GM18861 (cell line): ENCODE measurements around the gene PCNX3.

Experiments
- ATAC-seq: cut with Tn5 transposase; IDR thresholded peaks from one replicate; pipeline ENCODE4 v1.9.1; 2021; ENCODE audit not compliant: unreplicated experiment

Gene PCNX3

DNA sequence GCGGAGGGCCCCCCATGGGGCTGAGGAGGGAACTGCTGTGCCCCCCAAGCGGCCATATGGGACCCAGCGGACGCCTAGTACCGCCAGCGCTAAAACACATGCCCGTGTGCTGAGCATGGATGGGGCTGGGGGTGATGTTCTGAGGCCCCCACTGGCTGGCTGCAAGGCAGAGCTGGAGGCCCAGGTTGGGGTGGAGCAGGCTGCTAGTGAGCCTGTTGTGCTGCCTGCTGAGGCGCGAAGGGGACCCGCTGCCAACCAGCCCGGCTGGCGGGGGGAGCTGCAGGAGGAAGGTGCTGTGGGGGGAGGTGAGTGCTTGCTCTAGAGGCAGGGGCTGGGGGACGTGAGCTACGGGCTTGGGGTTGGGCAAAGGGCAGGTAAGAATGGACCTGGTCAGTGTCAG is 3.2 kb downstream of the PCNX3 start:
- ATAC-seq = no peak

DNA sequence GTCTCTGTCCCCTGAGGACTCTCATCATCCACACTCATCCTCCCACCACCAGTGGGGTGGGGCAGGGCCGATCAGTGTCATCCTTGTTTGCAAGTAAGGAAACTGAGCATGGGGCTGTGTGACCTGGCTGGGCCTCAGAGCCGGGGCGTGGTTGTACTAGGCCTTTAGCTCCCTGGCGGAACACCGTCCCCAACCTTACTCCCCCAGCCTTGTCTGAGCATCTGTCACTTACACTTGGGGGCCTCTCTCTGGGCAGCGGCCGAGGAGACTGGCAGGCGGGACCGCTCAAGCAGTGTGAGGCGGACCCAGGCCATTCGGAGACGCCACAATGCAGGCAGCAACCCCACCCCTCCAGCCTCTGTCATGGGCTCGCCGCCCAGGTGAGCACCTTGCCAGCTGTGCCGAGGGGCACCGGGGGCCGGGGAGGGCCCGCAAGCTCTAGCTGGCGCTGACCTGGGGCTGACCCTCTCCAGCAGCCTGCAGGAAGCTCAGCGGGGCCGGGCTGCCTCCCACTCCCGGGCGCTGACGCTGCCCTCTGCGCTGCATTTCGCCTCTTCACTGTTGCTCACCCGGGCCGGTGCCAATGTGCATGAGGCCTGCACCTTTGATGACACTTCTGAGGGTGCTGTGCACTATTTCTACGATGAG is 3.8 kb downstream of the PCNX3 start:
- no peak for ATAC-seq

DNA sequence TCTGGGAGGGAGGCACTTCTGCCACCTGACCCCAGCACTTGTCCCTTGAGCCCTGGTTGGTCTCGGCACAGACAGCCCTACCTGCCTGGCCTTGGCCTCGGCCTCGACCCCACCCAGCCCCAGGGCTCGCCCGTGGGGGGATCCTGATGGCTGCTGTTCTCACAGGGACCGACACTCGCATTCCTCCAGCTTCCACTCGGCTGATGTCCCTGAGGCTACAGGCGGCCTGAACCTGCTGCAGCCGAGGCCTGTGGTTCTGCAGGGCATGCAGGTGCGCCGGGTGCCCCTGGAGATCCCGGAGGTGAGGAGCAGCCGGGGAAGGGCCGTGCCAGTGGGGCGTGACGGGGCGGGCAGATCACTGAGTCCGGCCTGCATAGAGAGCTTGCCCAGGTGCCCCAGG is 5.1 kb downstream of the PCNX3 start:
- no peak for ATAC-seq

DNA sequence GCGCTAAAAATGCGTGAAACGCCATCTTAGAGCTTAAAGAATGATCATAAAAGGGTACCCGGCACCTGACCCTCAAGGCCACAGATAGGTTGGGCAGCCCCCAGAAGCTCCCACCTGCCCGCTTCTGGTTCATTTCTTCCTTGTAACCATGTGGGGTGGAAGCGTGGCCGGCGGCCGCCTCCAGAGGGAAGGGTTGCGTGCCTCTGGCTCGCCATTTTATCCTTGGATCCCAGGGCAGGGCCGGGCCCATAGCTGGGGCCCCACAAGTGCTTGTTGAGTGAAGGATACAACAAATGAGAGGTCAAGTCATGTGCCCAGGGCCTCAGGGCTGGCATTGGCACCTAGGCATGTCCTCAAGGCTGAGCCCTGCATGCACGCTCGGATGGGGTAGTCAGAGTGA is 5.9 kb downstream of the PCNX3 start:
- ATAC-seq = no peak

DNA sequence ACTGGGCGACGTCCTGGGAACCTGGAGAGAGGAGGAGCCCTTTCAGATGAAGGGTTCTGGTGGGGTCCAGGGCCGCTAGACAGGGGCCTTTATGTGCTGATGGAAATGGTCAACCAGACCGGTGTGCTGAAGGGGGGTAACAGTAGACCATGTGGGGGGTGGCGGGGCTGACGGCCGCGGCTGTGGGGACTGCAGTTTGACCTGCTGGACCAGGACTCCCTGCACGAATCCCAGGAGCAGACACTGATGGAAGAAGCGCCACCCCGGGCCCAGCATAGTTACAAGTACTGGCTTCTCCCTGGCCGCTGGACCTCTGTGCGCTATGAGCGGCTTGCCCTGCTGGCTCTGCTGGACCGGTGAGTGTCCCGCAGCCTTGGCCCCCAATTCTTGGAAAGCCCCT is 6.4 kb downstream of the PCNX3 start:
- ATAC-seq = no peak

DNA sequence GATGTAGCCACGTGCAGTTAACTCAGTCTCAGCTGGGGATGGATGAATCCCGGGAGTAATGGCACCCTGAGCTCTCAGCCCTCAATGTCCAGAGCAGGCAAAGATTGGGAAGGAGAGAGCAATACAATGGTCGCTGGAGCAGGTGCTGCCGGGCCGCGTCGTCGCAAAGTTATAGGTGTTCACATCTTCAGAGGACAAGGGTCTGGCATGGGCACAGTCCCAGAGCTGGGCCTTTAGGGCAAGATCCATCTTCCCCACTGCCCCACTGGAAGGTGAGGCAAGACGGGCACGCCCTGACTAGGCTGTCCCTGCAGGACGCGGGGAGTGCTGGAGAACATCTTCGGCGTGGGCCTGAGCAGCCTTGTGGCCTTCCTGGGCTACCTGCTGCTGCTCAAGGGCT is 7.6 kb downstream of the PCNX3 start:
- no peak for ATAC-seq

DNA sequence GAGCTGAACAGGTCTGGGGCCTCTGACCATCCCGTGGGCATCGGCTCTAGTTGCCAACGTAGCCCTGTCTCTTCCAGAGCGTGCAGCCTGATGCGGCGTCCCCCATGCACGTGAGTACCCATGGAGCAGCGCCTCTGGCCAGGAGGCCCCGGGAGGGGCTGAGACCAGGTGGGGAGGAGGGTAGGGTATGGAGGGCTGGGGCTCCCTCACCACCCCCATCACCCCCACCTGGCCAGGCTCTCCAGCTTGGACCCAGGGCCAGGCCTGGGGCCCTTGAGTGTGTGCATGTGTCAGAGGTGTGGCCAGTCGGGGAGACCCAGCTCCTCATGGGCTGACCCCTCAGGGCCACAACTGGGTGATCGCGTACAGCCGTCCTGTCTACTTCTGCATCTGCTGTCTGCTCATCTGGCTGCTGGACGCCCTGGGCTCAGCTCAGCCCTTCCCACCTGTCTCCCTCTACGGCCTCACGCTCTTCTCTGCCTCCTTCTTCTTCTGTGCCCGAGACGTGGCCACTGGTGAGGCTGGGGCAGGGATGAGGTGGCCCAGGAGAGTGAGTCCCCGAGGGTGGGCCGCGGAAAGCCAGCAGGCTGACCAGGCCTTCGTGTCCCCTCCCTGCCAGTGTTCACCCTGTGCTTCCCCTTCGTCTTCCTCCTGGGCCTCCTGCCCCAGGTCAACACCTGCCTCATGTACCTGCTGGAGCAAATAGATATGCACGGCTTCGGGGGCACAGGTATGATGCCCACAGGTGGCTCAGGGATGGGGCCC is 8.5 kb downstream of the PCNX3 start:
- ATAC-seq = no peak

DNA sequence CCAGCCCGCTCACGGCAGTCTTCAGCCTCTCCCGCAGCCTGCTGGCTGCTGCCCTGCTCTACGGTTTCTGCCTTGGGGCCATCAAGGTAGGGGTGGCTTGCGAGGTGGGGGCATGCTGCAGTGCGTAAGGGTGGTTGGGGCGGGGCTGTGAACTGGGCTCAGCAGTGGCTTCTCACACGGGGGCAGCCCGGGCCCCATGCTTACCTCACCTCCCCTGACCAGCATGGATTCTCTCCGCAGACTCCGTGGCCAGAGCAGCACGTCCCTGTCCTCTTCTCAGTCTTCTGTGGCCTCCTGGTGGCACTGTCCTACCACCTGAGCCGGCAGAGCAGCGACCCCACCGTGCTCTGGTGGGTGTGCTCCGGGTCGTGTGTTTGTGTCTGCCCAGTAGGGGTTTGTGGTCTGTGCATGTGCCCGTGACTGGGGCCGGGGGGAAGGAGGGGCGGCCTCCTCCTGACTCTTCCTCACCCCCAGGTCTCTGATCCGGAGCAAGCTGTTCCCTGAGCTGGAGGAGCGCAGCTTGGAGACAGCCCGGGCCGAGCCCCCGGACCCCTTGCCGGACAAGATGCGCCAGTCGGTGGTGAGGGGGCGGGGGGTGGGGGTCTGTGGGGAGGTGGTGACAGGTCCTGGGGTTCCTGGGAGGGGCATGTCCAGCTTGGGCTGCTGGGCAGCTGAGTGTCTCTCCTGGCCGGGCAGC is 9.5 kb downstream of the PCNX3 start:
- no peak for ATAC-seq

DNA sequence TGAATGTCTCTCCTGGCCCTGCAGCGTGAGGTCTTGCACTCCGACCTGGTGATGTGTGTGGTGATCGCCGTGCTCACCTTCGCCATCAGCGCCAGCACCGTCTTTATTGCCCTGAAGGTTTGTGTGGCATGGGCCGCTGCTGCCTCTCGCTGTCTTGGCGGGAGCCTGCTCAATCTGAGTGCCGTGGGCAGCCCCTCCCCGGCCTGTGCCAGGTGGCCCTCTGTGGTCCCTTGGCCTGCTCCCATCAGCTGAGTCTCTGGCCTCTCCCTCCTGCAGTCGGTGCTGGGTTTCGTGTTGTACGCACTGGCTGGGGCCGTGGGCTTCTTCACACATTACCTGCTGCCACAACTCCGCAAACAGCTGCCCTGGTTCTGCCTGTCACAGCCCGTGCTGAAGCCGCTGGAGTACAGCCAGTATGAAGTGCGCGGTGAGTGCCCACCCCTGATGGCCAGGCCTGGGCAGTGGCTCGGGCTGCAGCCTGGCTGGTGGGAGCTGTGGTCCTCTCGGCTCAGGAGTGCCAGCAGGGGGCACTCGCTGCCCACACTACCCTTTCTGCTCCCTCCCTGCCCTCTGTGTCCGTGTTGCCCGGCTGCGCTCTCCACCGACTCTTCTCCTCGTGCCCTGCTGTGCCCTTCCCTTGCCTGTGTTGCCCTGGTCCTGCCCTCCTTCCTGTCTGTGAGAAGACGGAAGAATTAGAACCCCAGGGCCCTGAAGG is 10.2 kb downstream of the PCNX3 start:
- ATAC-seq = no peak

DNA sequence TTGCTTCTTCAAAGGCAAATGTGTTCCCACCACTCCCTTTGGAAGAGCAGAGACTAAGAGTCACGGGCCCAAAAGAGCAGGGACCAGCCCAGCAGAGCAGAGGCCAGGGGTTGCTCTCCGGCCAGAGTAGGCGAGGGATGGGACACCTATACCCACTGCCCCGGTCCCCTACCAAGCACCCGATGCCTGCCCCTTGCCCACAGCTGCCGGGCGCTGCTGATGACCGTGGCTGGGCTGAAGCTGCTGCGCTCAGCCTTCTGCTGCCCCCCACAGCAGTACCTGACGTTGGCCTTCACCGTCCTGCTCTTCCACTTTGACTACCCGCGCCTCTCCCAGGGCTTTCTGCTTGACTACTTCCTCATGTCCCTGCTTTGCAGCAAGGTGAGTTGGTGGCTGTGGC is 11.6 kb downstream of the PCNX3 start:
- no peak for ATAC-seq

DNA sequence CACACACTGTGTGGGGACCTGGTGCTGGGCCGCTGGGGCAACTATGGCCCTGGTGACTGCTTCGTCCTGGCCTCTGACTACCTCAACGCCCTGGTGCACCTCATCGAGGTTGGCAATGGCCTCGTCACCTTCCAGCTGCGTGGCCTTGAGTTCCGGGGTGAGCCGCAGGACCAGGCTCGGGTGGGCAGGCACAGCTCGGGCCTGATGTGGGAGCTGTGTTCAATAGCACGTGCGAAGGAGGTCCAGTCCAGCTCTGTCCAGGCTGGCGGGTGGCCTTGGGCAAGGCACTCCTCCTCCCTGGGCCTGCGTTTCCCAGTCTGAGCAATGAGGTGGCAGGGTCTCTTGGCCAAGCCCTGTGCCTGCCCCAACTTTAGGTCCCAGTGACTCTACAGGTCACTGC is 14.0 kb downstream of the PCNX3 start:
- no peak for ATAC-seq

DNA sequence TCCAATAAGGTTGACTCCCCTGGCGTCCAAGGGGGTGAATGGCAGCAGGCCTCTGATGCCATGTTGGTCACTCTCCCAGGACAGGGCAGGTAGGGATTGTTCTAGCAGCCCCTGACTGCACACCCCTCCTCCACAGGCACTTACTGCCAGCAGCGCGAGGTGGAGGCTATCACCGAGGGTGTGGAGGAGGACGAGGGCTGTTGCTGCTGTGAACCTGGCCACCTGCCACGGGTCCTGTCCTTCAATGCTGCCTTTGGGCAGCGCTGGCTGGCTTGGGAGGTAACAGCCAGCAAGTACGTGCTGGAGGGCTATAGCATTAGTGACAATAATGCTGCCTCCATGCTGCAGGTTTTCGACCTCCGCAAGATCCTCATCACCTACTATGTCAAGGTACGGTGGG is 14.6 kb downstream of the PCNX3 start:
- no peak for ATAC-seq

DNA sequence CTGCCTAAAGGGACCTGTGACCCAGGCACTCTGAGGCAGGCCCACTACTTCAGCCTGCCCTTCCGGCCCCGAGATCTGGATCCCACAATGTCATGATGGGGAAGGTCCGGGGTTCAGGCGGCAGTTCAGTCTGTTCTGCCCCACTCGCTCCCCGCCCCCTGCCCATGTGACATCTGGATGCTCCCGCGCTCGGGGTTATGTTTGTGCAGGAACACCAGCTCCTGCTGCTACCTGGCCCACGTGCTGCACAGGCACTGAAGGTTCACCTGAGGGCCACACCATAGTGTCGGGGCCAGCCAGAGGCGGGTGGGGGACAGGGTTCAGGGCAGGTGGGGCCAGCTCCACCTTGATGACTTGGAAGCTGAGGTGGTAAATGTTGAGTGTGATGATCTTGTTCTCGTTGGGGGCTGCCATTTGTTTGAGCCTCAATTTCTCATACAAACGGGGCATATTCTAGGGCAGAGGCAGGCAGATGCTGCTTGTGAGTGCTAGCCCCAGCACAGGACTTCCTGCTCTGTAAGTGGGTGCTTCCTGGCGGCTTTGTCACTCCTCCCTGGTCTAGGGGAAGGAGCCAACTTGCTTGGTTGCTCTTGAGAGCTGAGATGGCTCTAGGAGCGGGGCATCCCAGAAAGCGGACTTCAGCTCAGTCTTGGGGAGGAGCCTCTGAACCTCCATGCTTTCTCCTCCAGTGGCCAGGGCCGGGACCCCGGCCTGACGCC is 18.0 kb downstream of the PCNX3 start:
- ATAC-seq = no peak

DNA sequence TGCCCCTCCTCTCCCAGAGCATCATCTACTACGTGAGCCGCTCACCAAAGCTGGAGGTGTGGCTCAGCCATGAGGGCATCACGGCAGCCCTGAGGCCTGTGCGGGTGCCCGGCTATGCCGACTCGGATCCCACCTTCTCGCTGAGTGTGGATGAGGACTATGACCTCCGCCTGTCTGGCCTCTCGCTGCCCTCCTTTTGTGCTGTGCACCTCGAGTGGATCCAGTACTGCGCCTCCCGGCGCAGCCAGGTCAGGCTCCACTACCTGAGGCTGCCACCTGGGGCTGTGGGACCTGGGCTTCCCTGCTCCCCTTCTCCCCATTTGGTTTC is 18.5 kb downstream of the PCNX3 start:
- no peak for ATAC-seq

DNA sequence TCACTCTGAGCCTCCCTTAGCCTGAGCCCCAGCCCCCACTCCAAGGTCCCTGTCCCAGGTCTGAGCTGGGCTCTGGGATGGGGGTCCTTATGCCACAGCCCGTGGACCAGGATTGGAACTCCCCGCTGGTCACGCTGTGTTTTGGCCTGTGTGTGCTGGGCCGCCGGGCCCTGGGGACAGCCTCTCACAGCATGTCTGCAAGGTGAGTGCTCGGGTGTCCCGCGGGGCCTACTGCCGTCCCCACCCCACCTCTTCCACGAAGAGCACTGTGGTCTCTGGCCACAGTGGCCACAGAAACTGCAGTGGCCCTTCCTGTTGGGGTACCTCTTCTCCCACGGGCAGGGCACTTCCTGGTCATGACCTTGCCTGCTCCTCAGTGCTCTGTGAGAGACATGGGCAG is 18.9 kb downstream of the PCNX3 start:
- ATAC-seq = no peak

DNA sequence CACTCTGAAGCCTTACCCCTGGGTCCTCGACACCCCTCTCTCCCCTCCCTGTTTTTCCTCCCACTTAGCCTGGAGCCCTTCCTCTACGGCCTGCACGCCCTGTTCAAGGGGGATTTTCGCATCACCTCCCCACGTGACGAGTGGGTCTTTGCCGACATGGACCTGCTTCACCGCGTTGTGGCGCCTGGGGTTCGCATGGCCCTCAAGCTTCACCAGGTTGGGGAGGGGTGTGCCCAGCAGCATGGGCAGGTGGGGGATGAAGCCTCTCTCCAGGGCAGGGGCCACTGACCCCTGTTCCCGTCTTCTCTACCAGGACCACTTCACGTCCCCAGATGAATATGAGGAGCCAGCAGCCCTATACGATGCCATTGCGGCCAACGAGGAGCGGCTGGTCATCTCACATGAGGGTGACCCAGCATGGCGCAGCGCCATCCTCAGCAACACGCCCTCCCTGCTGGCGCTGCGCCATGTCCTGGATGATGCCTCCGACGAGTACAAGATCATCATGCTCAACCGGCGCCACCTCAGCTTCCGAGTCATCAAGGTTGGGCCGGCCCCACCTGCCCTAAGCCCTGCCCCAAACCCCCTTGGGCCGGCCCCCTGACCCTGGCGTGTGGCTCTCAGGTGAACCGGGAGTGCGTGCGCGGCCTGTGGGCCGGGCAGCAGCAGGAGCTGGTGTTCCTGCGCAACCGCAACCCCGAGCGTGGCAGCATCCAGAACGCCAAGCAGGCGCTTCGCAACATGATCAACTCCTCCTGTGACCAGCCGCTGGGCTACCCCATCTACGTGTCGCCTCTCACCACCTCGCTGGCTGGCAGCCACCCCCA is 19.5 kb downstream of the PCNX3 start:
- ATAC-seq = no peak

DNA sequence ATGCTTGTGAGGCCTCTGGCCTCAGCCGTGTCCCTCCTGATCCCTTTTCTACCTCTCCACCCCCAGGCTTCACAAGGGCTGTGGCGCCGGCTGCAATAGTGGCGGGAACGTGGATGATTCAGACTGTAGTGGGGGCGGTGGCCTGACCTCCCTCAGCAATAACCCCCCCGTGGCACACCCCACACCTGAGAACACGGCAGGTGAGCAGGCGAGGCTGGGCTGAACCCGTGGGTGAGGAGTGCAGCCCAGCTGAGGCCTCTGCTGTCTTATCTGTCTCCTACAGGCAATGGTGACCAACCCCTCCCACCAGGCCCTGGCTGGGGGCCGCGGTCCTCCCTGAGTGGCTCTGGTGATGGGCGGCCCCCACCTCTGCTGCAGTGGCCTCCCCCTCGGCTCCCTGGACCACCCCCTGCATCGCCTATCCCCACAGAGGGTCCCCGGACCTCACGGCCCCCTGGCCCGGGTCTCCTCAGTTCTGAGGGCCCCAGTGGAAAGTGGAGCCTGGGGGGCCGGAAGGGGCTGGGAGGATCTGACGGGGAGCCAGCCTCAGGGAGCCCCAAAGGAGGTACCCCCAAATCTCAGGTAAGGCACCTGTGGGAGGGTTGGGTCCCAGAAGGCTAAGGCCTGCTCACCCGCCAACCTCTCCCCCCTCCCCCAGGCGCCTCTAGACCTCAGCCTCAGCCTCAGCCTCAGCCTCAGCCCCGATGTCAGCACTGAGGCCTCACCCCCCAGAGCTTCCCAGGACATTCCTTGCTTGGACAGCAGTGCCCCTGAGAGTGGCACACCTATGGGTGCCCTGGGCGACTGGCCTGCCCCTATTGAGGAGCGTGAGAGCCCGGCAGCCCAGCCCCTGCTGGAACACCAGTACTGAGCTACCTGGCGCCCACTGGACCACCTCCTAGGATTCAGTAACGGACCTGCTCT is 20.8 kb downstream of the PCNX3 start:
- ATAC-seq = no peak

DNA sequence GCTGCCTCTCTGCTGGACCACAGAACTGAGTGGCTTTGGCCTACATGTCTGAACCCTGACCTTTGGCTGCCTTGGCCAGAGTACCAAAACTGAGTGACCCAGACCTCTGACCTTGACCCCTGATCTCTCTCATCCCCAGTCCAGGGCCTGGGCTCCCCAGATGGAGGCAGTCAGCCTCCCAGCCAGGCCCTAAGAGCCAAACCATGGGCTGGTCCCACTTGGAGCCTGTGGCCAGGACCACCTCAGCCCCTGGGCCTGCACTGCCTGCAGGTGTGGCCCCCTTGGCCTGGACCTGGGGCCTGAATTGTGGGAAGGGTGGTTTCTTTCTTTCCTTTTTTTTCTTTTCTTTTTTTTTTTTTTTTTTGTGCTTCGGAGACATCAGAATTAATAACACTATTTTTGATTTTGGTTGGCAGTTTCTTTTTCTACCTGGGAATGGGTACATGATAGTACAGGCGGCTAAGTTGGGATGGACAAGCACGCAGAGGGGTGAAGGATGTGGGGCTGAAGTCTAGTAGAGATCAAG is 21.5 kb downstream of the PCNX3 start:
- no peak for ATAC-seq

DNA sequence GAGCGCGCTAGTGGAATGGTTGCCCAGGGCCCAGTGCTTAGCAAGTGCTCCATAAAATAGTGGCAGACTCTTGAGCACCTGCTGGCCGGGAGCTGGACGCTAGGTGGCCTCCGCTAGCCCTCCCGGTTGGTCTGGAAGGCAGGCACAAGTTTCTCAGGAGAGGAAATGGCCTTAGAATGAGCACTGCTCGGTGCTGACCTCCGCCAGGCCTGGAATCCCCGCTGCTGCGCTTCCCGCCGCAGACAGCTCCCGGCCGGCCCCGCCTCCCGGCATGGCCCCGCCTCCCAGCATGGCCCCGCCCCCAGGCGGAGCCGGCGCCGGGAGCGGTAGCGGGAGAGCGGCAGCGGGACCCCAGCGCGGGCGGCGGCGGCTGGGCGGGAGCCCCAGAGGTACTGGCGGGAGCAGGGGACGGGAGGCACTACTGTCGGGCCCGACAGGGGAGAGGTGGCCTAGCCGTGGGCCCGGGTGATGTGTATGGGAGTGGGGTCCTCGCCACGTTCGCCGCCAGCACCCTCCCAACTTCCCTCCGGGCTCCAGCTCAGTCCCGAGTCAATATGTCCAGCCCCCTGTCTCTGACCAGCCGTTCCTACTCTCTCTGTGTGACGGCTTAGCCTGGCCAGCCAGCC is 22.3 kb downstream of the PCNX3 start, which contains the start of gene SIPA1:
Gene SIPA1, plus strand, starts transcription at position 308 of the 626 bp plus-strand sequence. CDS start 2,821 bp downstream, outside the sequence.
- ATAC-seq = peak; percentile 26
